Activated CD8-positive, alpha-beta T cell treated with anti-CD3 and anti-CD28 coated beads, Interleukin-2, amount 10 ng/mL, durations not matched to agents 7 days and 5 days (primary cell): Measurements from ENCODE around the gene AFAP1. TPM values are rescaled to one million over a fixed set of nuclear protein-coding genes. Genes with fewer than 3 reads are reported as not detected.

Source experiments
- ATAC-seq: fragments of 150-1000 bp; cut with Tn5 transposase; one replicate; pipeline ENCODE4 v1.10.0; 2021; ENCODE audit warnings: moderate library complexity
- CTCF ChIA-PET: fragments of 350-600 bp; sonication (Branson Sonifier 250); formaldehyde crosslinking; loops from one replicate; lab custom pipeline; 2021; ENCODE audit warnings: antibody characterized with exemption; lab: Charles Lee
- POLR2A ChIA-PET: fragments of 350-600 bp; sonication (Branson Sonifier 250); formaldehyde crosslinking; loops from one replicate; lab custom pipeline; 2021; ENCODE audit warnings: antibody characterized with exemption; lab: Charles Lee
- DNase-seq: peaks from one replicate; pipeline ENCODE4 v3.0.0-alpha.2; 2020
- H3K27ac Mint-ChIP-seq: one replicate; pipeline ENCODE4 v1.8.0; 2021; ENCODE audit warnings: mild to moderate bottlenecking, mixed read lengths
- H3K27me3 Mint-ChIP-seq: one replicate; pipeline ENCODE4 v1.8.0; 2021; ENCODE audit warnings: low read depth, mixed read lengths
- H3K36me3 Mint-ChIP-seq: one replicate; pipeline ENCODE4 v1.8.0; 2021; ENCODE audit warnings: low read depth, mixed read lengths
- H3K4me1 Mint-ChIP-seq: one replicate; pipeline ENCODE4 v1.8.0; 2021; ENCODE audit warnings: low read depth, mixed read lengths
- H3K4me3 Mint-ChIP-seq: one replicate; pipeline ENCODE4 v1.8.0; 2021; ENCODE audit warnings: mild to moderate bottlenecking, mixed read lengths
- H3K9me3 Mint-ChIP-seq: one replicate; pipeline ENCODE4 v1.8.0; 2022; ENCODE audit warnings: mixed read lengths; ENCODE audit not compliant: insufficient read depth
- total RNA-seq, 2 experiments: library from RNA; stranded (reverse); gene quantifications; one replicate each; pipeline ENCODE4 v1.2.3, GENCODE V29; 2021

Gene AFAP1
- total RNA-seq, 2 experiments from 2014 or later, result 5.3 to 6.2 TPM

- Mint-ChIP-seq H3K4me3 (no peak overlapping the region), H3K27ac (no peak overlapping the region), H3K4me1 (peaks cover 10% of the 10 kb centered on the region), H3K9me3 (no peaks in the 10 kb centered on the region), H3K36me3 (no peaks in the 10 kb centered on the region), H3K27me3 (peaks cover 6% of the 10 kb centered on the region)
- ChIA-PET POLR2A (no interaction called here), CTCF (no interaction called here)
- DNase-seq (no peak), ATAC-seq (no peak)
These were observed 41.3 kb downstream of the AFAP1 start for GRCh38 chr4:7898385-7898784.

DNA sequence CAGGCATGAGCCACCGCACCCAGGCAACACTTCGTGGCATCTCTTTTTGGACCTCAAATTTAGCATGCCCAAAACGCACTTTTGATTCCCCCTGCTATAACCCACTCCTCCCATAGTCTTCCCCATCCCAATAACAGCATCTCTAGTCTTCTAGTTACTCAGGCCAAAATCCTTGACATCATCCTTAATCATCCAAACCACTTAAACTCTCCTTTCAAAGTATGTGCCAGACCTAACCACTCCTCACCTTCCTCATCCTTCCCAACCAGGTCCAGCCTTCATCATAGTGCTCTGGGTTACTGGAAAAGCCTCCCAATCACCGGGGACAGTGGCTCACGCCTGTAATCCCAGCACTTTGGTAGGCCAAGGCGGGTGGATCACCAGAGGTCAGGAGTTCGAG lies 41.9 kb downstream of the AFAP1 start:
- H3K27me3 Mint-ChIP-seq, result peaks cover 6% of the 10 kb centered on the region
- no peak overlapping the region for H3K27ac Mint-ChIP-seq
- no peak overlapping the region for H3K4me3 Mint-ChIP-seq
- no peak for DNase-seq
- ChIA-PET POLR2A (no interaction called here), CTCF (no interaction called here)
- H3K4me1 Mint-ChIP-seq, result peaks cover 9% of the 10 kb centered on the region
- H3K9me3 Mint-ChIP-seq, result no peaks in the 10 kb centered on the region
- ATAC-seq, result no peak
- H3K36me3 Mint-ChIP-seq, result no peaks in the 10 kb centered on the region

- POLR2A ChIA-PET, result no interaction called here
- CTCF ChIA-PET, result interaction anchor here (0.5 kb wide), 1 partner anchor 125 kb away, joined by 3 read pairs; no protein-coding TSS in a partner anchor
- no peaks in the 10 kb centered on the region for H3K4me1 Mint-ChIP-seq
- H3K9me3 Mint-ChIP-seq, result peaks cover 6% of the 10 kb centered on the region
- H3K4me3 Mint-ChIP-seq, result no peak overlapping the region
- H3K27me3 Mint-ChIP-seq, result peaks cover 3% of the 10 kb centered on the region
- no peaks in the 10 kb centered on the region for H3K36me3 Mint-ChIP-seq
- ATAC-seq, result no peak
- H3K27ac Mint-ChIP-seq, result no peak overlapping the region
- DNase-seq, result no peak
These were observed 44.9 kb downstream of the AFAP1 start for GRCh38 chr4:7894677-7895181.

DNA sequence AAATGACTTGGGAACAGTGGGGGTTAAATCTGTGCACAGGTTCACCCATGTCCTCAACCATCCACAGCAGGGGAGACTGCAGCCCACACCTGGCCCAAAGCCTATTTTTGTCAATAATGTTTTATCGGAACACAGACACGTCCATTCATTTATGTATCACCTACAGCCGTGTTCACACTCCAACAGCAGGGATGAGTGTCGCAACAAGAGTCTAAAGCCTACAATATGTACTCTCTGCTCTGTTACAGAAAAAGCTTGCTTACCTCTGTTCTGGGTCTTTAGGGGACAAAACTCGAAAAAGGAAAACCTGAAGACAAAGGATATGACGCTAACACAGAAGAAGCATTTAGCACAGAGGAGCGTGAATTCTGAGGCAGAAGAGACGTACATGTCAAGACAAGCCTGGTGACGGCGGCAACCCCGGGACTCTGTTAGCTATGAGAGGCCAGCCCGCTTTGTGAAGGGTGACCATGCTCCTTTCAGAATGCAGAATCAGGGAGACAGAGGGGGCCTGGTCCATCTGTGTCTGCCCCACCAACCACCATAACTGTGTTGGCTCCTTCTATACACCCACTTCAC lies 45.5 kb downstream of the AFAP1 start:
- ChIA-PET CTCF (no interaction called here), POLR2A (no interaction called here)
- peaks cover 6% of the 10 kb centered on the region for H3K9me3 Mint-ChIP-seq
- ATAC-seq, result no peak
- no peak overlapping the region for H3K27ac Mint-ChIP-seq
- H3K4me1 Mint-ChIP-seq, result no peaks in the 10 kb centered on the region
- H3K27me3 Mint-ChIP-seq, result peaks cover 3% of the 10 kb centered on the region
- no peak overlapping the region for H3K4me3 Mint-ChIP-seq
- no peak for DNase-seq
- no peaks in the 10 kb centered on the region for H3K36me3 Mint-ChIP-seq

- H3K36me3 Mint-ChIP-seq, result peaks cover under 1% of the 10 kb centered on the region
- peaks cover 6% of the 10 kb centered on the region for H3K9me3 Mint-ChIP-seq
- DNase-seq, result no peak
- H3K4me1 Mint-ChIP-seq, result no peaks in the 10 kb centered on the region
- ATAC-seq, result no peak
- H3K27ac Mint-ChIP-seq, result no peak overlapping the region
- H3K4me3 Mint-ChIP-seq, result no peak overlapping the region
- ChIA-PET POLR2A (no interaction called here), CTCF (no interaction called here)
- peaks cover 3% of the 10 kb centered on the region for H3K27me3 Mint-ChIP-seq
These were observed 46.1 kb downstream of the AFAP1 start for GRCh38 chr4:7893539-7893938.

- peaks cover 5% of the 10 kb centered on the region for H3K36me3 Mint-ChIP-seq
These were observed 47.2 kb downstream of the AFAP1 start for GRCh38 chr4:7892212-7893019.

GRCh38 chr4:7890635-7891393 lies 48.8 kb downstream of the AFAP1 start:
- Mint-ChIP-seq H3K4me1 (no peaks in the 10 kb centered on the region), H3K36me3 (peaks cover 5% of the 10 kb centered on the region), H3K27ac (no peak overlapping the region), H3K27me3 (no peaks in the 10 kb centered on the region), H3K4me3 (no peak overlapping the region), H3K9me3 (peaks cover 6% of the 10 kb centered on the region)
- CTCF ChIA-PET, result no interaction called here
- POLR2A ChIA-PET, result no interaction called here
- DNase-seq, result no peak
- ATAC-seq, result no peak

More at GRCh38 chr4:7892212-7893019, 47.2 kb downstream of the AFAP1 start:
- H3K9me3 Mint-ChIP-seq, result peaks cover 6% of the 10 kb centered on the region
- H3K4me3 Mint-ChIP-seq, result no peak overlapping the region
- no peaks in the 10 kb centered on the region for H3K27me3 Mint-ChIP-seq
- no peak overlapping the region for H3K27ac Mint-ChIP-seq
- H3K4me1 Mint-ChIP-seq, result no peaks in the 10 kb centered on the region
- no peak for DNase-seq
- POLR2A ChIA-PET, result no interaction called here
- CTCF ChIA-PET, result no interaction called here
- ATAC-seq, result no peak

- no peak overlapping the region for H3K27ac Mint-ChIP-seq
- DNase-seq (no peak), ATAC-seq (no peak)
- H3K27me3 Mint-ChIP-seq, result no peaks in the 10 kb centered on the region
- H3K36me3 Mint-ChIP-seq, result peaks cover 5% of the 10 kb centered on the region
- POLR2A ChIA-PET, result no interaction called here
- CTCF ChIA-PET, result interaction anchor here (2.1 kb wide), 1 partner anchor 85 kb away, joined by 7 read pairs; no protein-coding TSS in a partner anchor
- H3K4me1 Mint-ChIP-seq, result no peaks in the 10 kb centered on the region
- peaks cover 6% of the 10 kb centered on the region for H3K9me3 Mint-ChIP-seq
- no peak overlapping the region for H3K4me3 Mint-ChIP-seq
These were observed 52.2 kb downstream of the AFAP1 start for GRCh38 chr4:7887436-7887835.

GRCh38 chr4:7886007-7886973 lies 53.4 kb downstream of the AFAP1 start:
- Mint-ChIP-seq H3K27me3 (no peaks in the 10 kb centered on the region), H3K9me3 (peaks cover 6% of the 10 kb centered on the region), H3K27ac (no peak overlapping the region), H3K4me3 (no peak overlapping the region), H3K36me3 (peaks cover 5% of the 10 kb centered on the region), H3K4me1 (no peaks in the 10 kb centered on the region)
- no peak for DNase-seq
- ChIA-PET CTCF (interaction anchor here (2.1 kb wide), 1 partner anchor 84 kb away, joined by 7 read pairs; no protein-coding TSS in a partner anchor), POLR2A (no interaction called here)
- ATAC-seq, result no peak

DNA sequence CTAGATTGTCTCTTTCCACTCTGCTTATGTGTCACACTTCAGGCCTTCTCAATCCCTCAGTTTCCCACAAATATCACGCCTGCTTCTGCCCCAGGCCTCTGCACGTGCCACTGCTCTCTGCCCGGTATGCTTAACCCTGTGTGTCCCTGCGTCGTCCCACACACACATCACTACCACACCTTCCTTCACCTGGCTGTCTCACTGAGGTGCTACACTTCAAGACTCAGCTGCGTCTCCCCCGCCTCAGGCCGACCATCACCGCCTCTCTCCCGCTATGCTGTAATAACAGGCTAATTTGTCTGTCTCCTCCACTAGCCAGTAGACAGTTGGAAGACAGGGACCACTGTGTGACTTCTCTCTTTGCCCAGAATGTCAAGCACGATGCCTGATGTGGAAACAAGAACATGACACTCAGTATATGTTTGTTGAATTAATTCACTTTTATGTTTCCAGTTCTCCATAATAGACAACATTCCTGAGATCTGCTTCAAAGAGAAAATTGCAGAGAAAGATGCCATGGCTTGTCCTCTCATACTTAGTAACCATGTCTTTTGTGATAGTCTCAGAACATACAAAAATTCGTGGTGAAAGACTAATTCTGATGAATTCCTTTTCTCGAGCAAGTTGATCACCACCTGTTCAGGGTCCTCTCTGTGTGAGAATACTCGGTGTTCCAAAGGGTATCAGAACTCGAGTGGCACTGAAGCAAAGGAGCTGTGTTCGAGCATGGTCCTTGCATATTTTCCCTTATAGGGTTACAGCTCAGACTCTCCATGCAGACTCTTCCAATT lies 54.2 kb downstream of the AFAP1 start:
- CTCF ChIA-PET, result no interaction called here
- Mint-ChIP-seq H3K27me3 (no peaks in the 10 kb centered on the region), H3K4me1 (peaks cover 8% of the 10 kb centered on the region), H3K27ac (no peak overlapping the region), H3K9me3 (peaks cover 6% of the 10 kb centered on the region), H3K36me3 (peaks cover 5% of the 10 kb centered on the region), H3K4me3 (no peak overlapping the region)
- no peak for DNase-seq
- no peak for ATAC-seq
- POLR2A ChIA-PET, result no interaction called here
